ENCODE data around the gene METTL2A.
"Not testable (repeated sequence)": the region's sequence is repeated elsewhere in the genome, so short reads cannot be mapped to it uniquely, and the experiment has no call there.

METTL2A gene

DNA sequence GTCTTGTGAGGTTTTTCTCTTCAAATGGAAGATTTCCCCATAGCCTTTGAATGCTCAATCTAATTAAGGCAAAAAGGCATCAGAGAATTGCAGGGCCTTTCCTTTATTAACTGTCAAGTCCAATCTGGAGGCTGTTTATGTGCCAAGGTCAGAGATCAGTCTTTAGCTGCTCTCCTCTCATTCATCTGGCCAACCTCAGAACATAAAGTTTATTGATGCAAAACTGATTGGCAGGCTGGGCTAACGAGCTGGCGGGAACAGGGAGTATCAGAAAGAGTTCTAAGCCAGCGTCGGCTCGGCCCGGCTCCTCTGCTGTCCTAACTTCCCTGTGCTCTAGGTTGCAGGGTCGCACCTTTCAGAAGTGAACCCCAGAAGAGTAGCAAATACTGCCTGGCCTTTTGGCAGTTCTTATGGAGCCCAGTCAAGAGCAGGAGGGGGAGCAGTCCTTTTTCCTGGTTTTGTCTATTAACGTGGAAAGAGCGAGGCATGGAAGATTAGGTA lies 47.7 kb downstream of the METTL2A start:
- not testable (repeated sequence) for DNase-seq (ENCODE audit: low read depth in 2 of 2)

DNA sequence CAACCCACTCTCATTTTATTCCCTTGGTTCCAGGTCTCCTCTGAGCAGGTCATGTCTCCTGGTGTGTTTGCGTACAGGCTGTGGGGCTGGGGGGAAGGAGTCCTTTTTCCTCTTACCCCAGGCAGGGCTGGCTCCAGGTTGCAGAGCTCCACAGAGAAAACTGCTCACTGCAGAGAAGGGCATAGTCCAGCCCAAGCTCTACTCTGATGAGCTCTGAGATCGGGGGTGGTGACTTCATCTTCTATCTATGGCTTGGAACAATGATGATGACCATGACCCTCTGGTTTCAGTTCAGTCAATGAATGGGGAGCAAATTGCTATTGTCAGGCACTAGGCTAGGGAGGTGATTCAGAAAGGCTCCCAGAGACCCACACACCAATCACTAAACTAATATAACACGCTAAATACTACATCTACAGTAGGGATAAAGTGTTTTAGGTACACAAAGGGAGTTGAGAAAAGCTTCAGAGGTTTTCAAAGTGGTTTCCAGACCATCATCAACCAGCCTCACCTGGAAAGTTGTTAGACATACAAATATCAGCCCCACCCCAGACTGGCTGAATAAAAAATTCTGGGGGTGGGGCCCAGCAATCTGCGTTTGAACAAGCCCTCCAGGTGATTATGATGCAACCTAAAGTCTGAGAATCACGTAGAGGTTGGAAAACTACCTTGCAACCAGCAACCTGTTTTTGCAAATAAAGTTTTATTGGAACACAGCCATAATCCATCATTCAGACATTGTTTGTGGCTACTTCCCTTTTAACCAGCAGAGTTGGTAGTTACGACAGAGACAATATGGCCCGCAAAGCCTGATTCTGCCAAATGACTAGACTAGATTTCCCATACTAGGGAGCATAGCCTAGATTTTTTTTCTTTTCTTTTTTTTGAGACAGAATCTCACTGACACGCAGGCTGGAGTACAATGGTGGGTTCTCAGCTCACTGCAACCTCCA lies 49.6 kb downstream of the METTL2A start:
- not testable (repeated sequence) for DNase-seq (ENCODE audit: low read depth in 2 of 2)

DNA sequence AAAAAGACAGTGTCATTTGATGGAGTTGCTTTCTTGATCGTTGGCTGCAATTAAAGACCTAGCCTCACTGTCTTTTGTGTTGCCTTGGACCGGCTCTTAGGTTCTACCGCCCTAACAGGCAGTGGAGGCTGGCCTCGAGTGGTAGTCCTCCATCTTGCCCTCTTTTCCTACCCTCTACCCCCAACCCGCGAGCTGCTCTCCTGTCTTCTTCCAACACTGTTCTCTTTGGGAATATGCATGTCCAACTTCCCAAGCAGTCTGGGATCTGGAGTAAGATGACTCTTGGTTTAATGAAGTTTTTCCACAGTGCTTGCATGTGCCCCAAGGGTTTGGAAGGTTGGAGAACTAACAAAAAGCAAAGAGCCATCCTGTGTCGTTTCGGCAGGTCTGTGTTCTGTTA lies 53.4 kb downstream of the METTL2A start:
- DNase-seq (ENCODE audit: low read depth in 2 of 2): not testable (repeated sequence)

DNA sequence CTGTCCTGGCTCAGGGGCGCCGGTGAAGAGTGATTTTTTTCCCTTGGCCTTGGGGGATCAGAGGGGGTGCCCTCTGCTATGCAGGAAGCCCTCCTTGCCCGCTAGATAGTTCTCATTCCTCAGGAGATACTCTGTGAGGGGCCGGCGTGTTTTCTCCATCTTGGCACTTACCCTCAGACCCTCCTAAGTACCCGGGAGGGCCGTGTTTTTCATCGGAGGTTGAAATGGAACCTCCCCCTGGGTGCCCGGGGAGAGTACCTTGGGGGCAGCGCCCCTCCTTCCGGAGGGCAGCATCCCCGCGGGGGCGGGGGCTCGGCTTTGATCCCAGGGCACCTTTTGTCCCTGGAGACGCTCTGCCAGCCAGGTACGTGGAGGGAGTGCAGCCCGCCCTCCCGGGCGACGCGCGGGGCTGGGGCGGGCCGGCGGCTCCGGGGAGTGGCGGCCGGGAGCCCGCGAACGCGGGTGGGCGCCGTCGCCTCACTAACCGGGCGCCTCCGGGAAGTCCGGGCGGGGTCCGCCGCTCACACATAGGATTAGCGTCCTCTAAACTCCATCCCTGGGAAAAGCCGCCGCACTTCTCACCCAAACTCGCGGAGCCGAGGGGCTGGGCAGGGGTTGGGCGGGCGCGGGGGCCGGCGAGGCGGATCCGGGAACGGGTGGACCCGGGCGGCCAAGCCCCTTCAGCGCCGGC lies 54.2 kb downstream of the METTL2A start:
- DNase-seq (ENCODE audit: low read depth in 2 of 2): peak; percentile 6 to 22

DNA sequence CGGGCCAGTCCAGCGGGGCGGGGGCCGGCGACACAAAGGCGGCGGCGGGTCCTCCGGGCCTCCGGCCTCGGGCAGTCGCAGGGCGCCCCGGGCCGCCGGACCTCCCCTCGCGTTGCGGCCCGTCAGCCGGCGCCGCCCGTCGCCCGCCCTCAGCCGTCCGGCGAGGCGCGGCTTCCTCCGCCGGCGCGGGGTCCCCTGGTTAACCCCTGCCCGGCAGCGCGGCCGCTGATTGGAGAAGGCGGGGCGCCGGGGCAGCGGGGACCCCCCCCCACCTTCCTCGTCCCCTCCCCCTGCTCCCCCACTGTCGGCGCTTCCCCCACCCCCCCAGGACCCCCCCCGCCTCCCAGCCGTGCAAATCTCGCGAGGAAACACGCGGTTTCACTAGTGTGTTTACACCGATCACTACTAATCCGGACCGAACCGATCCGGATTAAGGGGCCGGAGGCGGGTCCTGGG lies 54.8 kb downstream of the METTL2A start, which contains the start of gene TLK2:
TLK2 (plus strand) TSS at position 402 of the 456 bp plus-strand sequence. CDS start 2,301 bp downstream, outside the sequence.
- peak; percentile 71 to 74 for DNase-seq (ENCODE audit: low read depth in 2 of 2)

DNA sequence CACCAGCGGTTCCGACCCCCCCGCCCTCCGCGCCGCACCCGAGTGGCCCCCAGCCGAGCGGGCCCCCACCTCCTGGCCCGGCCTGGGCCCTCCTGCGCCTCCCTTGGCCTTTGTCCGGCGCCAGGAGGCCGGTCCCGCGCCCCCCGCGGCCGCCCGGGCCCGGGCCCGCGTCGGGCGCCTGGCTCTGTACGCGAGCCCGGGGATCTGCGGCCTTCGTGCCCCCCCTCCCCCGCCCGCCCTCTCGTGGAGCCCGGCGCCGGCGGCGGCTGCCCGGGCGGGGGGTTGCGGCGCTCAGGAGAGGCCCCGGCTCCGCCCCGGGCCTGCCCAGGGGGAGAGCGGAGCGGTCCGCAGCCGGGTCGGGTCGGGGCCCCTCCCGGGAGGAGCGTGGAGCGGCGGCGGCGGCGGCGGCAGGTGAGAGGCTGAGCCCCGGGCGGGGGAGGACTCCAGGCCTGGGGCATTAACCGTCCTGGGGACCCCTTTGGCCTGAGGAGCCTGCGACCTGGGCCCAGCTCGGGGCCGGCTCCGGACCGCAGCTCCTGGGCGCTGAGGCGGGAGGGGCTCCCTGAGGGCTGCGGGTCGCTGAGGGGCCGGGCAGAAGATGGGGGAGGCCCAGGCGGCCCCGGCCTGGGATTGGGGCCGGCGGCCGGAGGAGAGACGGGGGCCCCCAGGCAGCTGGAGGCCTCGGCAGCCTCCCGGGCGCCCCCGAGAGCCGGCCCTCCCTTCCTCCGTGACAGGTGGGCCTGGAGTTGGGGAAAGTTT lies 55.4 kb downstream of the METTL2A start:
- peak; percentile 10 to 28 for DNase-seq (ENCODE audit: low read depth in 2 of 2)

DNA sequence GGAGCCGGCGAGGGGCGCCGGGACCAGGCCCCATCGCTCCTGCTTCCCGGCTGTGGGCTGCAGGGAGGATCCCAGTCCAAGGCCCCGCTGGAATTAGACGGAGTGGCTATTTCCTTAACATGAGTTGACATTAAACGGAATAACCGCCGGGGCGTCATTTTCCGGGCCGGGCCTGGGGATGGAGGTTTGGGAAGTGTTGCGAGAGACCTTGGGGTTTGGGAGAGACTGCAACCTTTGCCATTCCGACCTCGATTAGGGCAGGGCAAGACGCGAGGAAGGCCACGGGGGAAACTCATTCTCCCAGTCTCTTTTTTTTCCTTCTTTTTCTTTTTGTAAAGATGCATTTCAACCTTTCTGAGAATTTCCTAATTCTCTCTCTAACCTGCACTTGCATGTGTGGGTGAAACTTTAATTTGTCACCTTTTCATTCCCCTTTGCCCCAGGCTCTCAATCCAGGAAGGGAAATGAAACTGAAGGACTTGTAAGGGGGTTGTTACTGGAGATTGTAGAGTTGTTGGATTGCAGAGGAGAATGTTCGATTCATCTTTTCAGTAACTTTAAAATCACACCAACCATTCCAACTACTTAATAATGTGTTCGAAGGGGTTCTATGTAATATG lies 56.1 kb downstream of the METTL2A start:
- not testable (repeated sequence) for DNase-seq (ENCODE audit: low read depth in 2 of 2)

DNA sequence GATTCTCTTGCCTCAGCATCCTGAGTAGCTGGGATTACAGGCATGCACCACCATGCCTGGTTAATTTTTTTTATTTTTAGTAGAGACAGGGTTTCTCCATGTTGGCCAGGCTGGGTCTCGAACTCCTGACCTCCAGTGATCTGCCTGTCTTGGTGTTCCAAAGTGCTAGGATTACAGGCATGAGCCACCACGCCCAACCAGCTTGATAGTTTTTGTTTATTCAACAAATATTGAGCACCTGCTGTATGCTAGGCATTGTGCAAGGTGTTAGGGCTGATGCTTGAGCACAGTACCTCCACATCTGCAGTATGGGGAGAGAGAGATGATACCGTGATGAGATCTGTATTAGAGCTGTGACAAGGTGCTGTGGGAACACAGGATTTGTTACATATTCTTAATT lies 58.9 kb downstream of the METTL2A start:
- not testable (repeated sequence) for DNase-seq (ENCODE audit: low read depth in 2 of 2)

DNA sequence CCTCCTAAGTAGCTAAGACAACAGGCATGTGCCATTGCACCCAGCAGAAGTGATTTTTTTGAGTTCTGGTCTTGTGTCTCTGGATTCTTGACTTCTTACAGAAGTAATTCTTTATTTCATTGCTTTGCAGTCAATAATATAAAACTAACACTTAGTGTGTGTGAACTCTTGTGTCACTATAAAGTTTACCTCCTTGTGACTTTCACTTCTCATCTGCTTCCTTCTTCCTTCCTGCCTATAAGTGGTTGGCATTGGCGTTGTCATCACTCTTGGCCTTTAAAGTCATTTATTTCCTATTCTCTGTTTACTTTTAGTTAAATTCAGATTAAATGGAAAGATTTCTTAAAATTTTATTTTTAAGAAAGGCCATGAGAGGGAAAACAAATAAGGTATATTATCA lies 67.3 kb downstream of the METTL2A start:
- DNase-seq (ENCODE audit: low read depth in 2 of 2): not testable (repeated sequence)

DNA sequence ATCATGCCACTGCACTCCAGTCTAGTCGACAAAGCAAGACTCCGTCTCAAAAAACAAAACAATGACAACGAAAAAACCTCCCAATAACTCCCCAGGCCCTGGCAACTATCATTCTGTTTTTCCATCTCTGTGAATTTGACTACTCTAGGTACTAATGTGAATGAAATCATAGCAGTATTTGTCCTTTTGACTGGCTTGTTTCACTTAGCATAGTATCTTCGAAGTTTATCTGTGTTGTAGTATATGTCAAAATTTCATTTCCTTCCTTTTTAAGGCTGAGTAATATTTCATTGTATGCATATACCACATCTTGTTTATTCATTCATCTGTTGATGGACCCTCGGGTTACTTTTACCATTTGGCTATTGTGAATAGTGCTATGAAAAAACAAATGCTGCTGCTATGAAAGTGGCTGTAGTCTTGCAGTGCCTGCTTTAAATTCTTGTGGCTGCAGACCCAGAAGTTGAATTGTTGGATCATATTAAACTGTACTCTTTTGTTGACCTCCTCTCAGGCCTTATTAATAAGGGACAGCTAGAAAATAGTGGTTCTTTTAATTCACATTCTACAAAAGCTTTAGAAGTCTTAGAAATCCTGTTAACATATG lies 69.5 kb downstream of the METTL2A start:
- DNase-seq (ENCODE audit: low read depth in 2 of 2): not testable (repeated sequence)

DNA sequence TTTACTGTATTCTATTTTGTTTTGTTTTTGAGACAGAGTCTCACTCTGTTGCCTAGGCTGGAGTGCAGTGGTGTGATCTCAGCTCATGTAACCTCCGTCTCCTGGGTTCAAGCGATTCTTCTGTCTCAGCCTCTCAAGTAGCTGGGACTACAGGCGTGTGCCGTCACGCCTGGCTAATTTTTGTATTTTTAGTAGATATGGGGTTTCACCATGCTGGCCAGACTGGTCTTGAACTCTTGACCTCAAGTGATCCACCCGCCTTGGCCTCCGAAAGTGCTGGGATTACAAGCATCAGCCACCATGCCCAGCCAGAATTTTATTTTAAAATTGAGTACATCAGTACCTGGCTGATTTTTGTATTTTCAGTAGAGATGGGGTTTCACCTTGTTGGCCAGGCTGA lies 70.4 kb downstream of the METTL2A start:
- not testable (repeated sequence) for DNase-seq (ENCODE audit: low read depth in 2 of 2)

DNA sequence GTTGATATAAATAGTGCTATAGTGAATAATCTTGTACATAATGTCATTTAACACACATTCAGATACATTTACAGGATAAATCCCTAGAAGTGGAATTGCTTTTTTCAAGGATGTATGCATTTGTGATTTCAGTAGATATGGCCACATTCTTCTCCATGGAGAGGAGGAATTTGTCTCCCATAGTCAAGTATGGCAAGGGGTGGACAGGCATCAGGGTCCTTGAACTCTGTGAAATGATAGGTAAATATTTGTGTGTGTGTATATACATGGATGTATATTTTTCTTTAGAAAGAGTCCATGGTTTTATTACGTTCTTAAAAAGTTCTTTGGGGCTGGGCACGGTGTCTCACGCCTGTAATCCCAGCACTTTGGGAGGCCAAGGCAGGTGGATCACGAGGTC lies 72.6 kb downstream of the METTL2A start:
- not testable (repeated sequence) for DNase-seq (ENCODE audit: low read depth in 2 of 2)

DNA sequence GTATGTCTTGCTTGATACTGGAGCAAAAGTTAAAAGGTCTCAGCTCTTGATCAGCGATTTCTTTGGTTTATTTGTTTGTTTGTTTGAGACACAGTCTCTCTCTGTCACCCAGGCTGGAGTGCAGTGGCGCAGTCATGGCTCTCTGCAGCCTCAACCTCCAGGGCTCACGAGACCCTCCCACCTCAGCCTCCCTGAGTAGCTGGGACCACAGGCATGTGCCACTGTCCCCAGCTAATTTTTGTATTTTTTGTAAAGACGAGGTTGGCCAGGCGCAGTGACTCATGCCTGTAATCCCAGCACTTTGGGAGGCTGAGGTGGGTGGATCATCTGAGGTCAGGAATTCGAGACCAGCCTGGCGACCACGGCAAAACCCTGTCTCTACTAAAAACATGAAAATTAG lies 75.1 kb downstream of the METTL2A start:
- not testable (repeated sequence) for DNase-seq (ENCODE audit: low read depth in 2 of 2)

Measured in stimulated activated CD4-positive, alpha-beta T cell treated with anti-CD3 and anti-CD28 coated beads, Interleukin-1b, Interleukin-23, amount 100 ng/mL, for 4 hours (primary cell).